ENCODE measurements around the gene NUP85.
A peak's percentile ranks its signal among the peaks of the same experiment; 100 is the strongest.

NUP85 gene

GRCh38 chr17:75225016-75225415, 19.5 kb downstream of the NUP85 start:
- Mint-ChIP-seq H3K27me3 (no peaks in the 10 kb centered on the region), H3K27ac (no peak overlapping the region), H3K9me3 (no peaks in the 10 kb centered on the region), H3K4me1 (peaks cover 4 to 5% of the 10 kb centered on the region in 2 donors), H3K4me3 (no peak overlapping the region), H3K36me3 (peaks cover 32 to 33% of the 10 kb centered on the region in 2 donors)
- DNase-seq, result no peak
- no peak for ATAC-seq (replicated peaks)

- peaks cover 42% of the 10 kb centered on the region in 2 donors for H3K36me3 Mint-ChIP-seq
- no peak overlapping the region for H3K27ac Mint-ChIP-seq
- ATAC-seq (replicated peaks) (no peak), DNase-seq (no peak)
- H3K27me3 Mint-ChIP-seq, result no peaks in the 10 kb centered on the region
- no peak overlapping the region for H3K4me3 Mint-ChIP-seq
- H3K4me1 Mint-ChIP-seq, result peaks cover 0 to 5% of the 10 kb centered on the region in 2 donors
- no peaks in the 10 kb centered on the region for H3K9me3 Mint-ChIP-seq
These were observed 22.2 kb downstream of the NUP85 start for GRCh38 chr17:75227729-75228128.

- DNase-seq, result no peak
- peaks cover 42 to 45% of the 10 kb centered on the region in 2 donors for H3K36me3 Mint-ChIP-seq
- ATAC-seq (replicated peaks), result peak; percentile 29 to 36
- H3K4me1 Mint-ChIP-seq, result peaks cover 0 to 5% of the 10 kb centered on the region in 2 donors
- no peaks in the 10 kb centered on the region for H3K9me3 Mint-ChIP-seq
- no peak overlapping the region for H3K4me3 Mint-ChIP-seq
- peak overlapping the region; percentile 11 for H3K27ac Mint-ChIP-seq
- no peaks in the 10 kb centered on the region for H3K27me3 Mint-ChIP-seq
These were observed 22.8 kb downstream of the NUP85 start for GRCh38 chr17:75228305-75228704.

- no peak for DNase-seq
- Mint-ChIP-seq H3K4me3 (no peak overlapping the region), H3K9me3 (no peaks in the 10 kb centered on the region), H3K4me1 (peaks cover 0 to 5% of the 10 kb centered on the region in 2 donors), H3K36me3 (peaks cover 40 to 45% of the 10 kb centered on the region in 2 donors), H3K27me3 (no peaks in the 10 kb centered on the region), H3K27ac (peak overlapping the region; percentile 11)
- ATAC-seq (replicated peaks), result no peak
These were observed 23.4 kb downstream of the NUP85 start for GRCh38 chr17:75228847-75229246.

GRCh38 chr17:75231071-75231470, 25.6 kb downstream of the NUP85 start:
- Mint-ChIP-seq H3K36me3 (peaks cover 41 to 46% of the 10 kb centered on the region in 2 donors), H3K4me1 (peaks cover 0 to 5% of the 10 kb centered on the region in 2 donors), H3K4me3 (no peak overlapping the region), H3K27ac (peak overlapping the region; percentile 57), H3K9me3 (no peaks in the 10 kb centered on the region), H3K27me3 (no peaks in the 10 kb centered on the region)
- DNase-seq (no peak), ATAC-seq (replicated peaks) (no peak)

- Mint-ChIP-seq H3K27ac (no peak overlapping the region), H3K27me3 (no peaks in the 10 kb centered on the region), H3K4me1 (peaks cover 0 to 5% of the 10 kb centered on the region in 2 donors), H3K36me3 (peaks cover 41 to 54% of the 10 kb centered on the region in 2 donors), H3K4me3 (no peak overlapping the region), H3K9me3 (no peaks in the 10 kb centered on the region)
- DNase-seq (no peak), ATAC-seq (replicated peaks) (no peak)
These were observed 26.4 kb downstream of the NUP85 start for GRCh38 chr17:75231741-75232464.

- DNase-seq, result no peak
- Mint-ChIP-seq H3K27ac (peak overlapping the region; percentile 16), H3K4me1 (peaks cover 0 to 5% of the 10 kb centered on the region in 2 donors), H3K27me3 (no peaks in the 10 kb centered on the region), H3K9me3 (no peaks in the 10 kb centered on the region), H3K36me3 (peaks cover 41 to 63% of the 10 kb centered on the region in 2 donors), H3K4me3 (no peak overlapping the region)
- no peak for ATAC-seq (replicated peaks)
These were observed 27.3 kb downstream of the NUP85 start for GRCh38 chr17:75232786-75233185.

GRCh38 chr17:75237100-75238014, 31.9 kb downstream of the NUP85 start:
- Mint-ChIP-seq H3K9me3 (no peaks in the 10 kb centered on the region), H3K27ac (peak overlapping the region; percentile 79), H3K36me3 (peaks cover 43 to 77% of the 10 kb centered on the region in 2 donors), H3K4me3 (no peak overlapping the region), H3K4me1 (peaks cover 16 to 28% of the 10 kb centered on the region in 2 donors), H3K27me3 (no peaks in the 10 kb centered on the region)
- DNase-seq (no peak), ATAC-seq (replicated peaks) (no peak)

- H3K36me3 Mint-ChIP-seq, result peaks cover 40 to 75% of the 10 kb centered on the region in 2 donors
- no peak overlapping the region for H3K4me3 Mint-ChIP-seq
- ATAC-seq (replicated peaks) (no peak), DNase-seq (no peak)
- peak overlapping the region; percentile 90 for H3K27ac Mint-ChIP-seq
- H3K27me3 Mint-ChIP-seq, result no peaks in the 10 kb centered on the region
- H3K9me3 Mint-ChIP-seq, result no peaks in the 10 kb centered on the region
- peaks cover 20 to 35% of the 10 kb centered on the region in 2 donors for H3K4me1 Mint-ChIP-seq
These were observed 32.6 kb downstream of the NUP85 start for GRCh38 chr17:75238020-75238580.

- peak overlapping the region; percentile 90 for H3K27ac Mint-ChIP-seq
- peak overlapping the region in 1 of 2 donors; percentile 48 for H3K4me3 Mint-ChIP-seq
- H3K9me3 Mint-ChIP-seq, result no peaks in the 10 kb centered on the region
- ATAC-seq (replicated peaks), result peak; percentile 81 to 84
- no peaks in the 10 kb centered on the region for H3K27me3 Mint-ChIP-seq
- H3K36me3 Mint-ChIP-seq, result peaks cover 46 to 79% of the 10 kb centered on the region in 2 donors
- H3K4me1 Mint-ChIP-seq, result peaks cover 25 to 42% of the 10 kb centered on the region in 2 donors
- DNase-seq, result no peak
These were observed 33.3 kb downstream of the NUP85 start for GRCh38 chr17:75238684-75239191.

- DNase-seq (no peak), ATAC-seq (replicated peaks) (no peak)
- Mint-ChIP-seq H3K4me3 (no peak overlapping the region), H3K27ac (peak overlapping the region; percentile 90), H3K36me3 (peaks cover 48 to 80% of the 10 kb centered on the region in 2 donors), H3K9me3 (no peaks in the 10 kb centered on the region), H3K4me1 (peaks cover 30 to 47% of the 10 kb centered on the region in 2 donors), H3K27me3 (no peaks in the 10 kb centered on the region)
These were observed 33.7 kb downstream of the NUP85 start for GRCh38 chr17:75239214-75239613.

- peaks cover 35 to 53% of the 10 kb centered on the region in 2 donors for H3K4me1 Mint-ChIP-seq
- H3K4me3 Mint-ChIP-seq, result peak overlapping the region in 1 of 2 donors; percentile 7
- H3K9me3 Mint-ChIP-seq, result no peaks in the 10 kb centered on the region
- H3K36me3 Mint-ChIP-seq, result peaks cover 46 to 79% of the 10 kb centered on the region in 2 donors
- H3K27ac Mint-ChIP-seq, result peak overlapping the region; percentile 84
- H3K27me3 Mint-ChIP-seq, result no peaks in the 10 kb centered on the region
- ATAC-seq (replicated peaks) (no peak), DNase-seq (no peak)
These were observed 34.4 kb downstream of the NUP85 start for GRCh38 chr17:75239778-75240393.

- Mint-ChIP-seq H3K27me3 (no peaks in the 10 kb centered on the region), H3K4me1 (peaks cover 35 to 57% of the 10 kb centered on the region in 2 donors), H3K4me3 (peak overlapping the region in 1 of 2 donors; percentile 7), H3K36me3 (peaks cover 42 to 75% of the 10 kb centered on the region in 2 donors), H3K27ac (peak overlapping the region; percentile 84), H3K9me3 (no peaks in the 10 kb centered on the region)
- DNase-seq (no peak), ATAC-seq (replicated peaks) (peak in 1 of 2 donors; percentile 38)
These were observed 35.1 kb downstream of the NUP85 start for GRCh38 chr17:75240394-75241142.

All from stimulated activated naive B cell treated with anti-CD40 and anti-IgM and Interleukin-4, amounts not matched to agents 10 μg/mL and 1 μg/mL and 100 μg/mL, for 72 hours (primary cell).